NCI-H128 (cell line): ENCODE measurements around the gene FUZ.
A peak's percentile ranks its signal among the peaks of the same experiment; 100 is the strongest.

Experiments used
- DNase-seq: peaks from one replicate; lab custom pipeline; 2025; ENCODE audit not compliant: unreplicated experiment; lab: John Stamatoyannopoulos, UW

The FUZ gene

GRCh38 chr19:49807904-49808675 lies 5.0 kb downstream of the FUZ start:
- DNase-seq = no peak

GRCh38 chr19:49807058-49807903 lies 5.8 kb downstream of the FUZ start:
- no peak for DNase-seq

- no peak for DNase-seq
Measured at GRCh38 chr19:49806620-49806959, 6.5 kb downstream of the FUZ start.

GRCh38 chr19:49805822-49806619 lies 7.1 kb downstream of the FUZ start:
- no peak for DNase-seq

GRCh38 chr19:49803529-49803856 lies 9.6 kb downstream of the FUZ start:
- DNase-seq = no peak

- DNase-seq = no peak
Measured at GRCh38 chr19:49802836-49803528, 10.1 kb downstream of the FUZ start.

GRCh38 chr19:49801966-49802661 lies 11.0 kb downstream of the FUZ start:
- DNase-seq = peak; percentile 74

- no peak for DNase-seq
Measured at GRCh38 chr19:49801401-49801888, 11.6 kb downstream of the FUZ start.

- DNase-seq = no peak
Measured at GRCh38 chr19:49800771-49801170, 12.3 kb downstream of the FUZ start.

GRCh38 chr19:49799798-49800376 lies 13.2 kb downstream of the FUZ start:
- no peak for DNase-seq

- no peak for DNase-seq
Measured at GRCh38 chr19:49799271-49799797, 13.8 kb downstream of the FUZ start.

GRCh38 chr19:49798574-49798973 lies 14.5 kb downstream of the FUZ start:
- DNase-seq = no peak

GRCh38 chr19:49795615-49796014 lies 17.5 kb downstream of the FUZ start:
- no peak for DNase-seq

- DNase-seq = no peak
Measured at GRCh38 chr19:49793561-49793840, 19.6 kb downstream of the FUZ start.

- no peak for DNase-seq
Measured at GRCh38 chr19:49792829-49793560, 20.1 kb downstream of the FUZ start.

- DNase-seq = no peak
Measured at GRCh38 chr19:49791776-49792445, 21.2 kb downstream of the FUZ start.

GRCh38 chr19:49790866-49791265 lies 22.2 kb downstream of the FUZ start:
- no peak for DNase-seq

GRCh38 chr19:49788857-49789256 lies 24.2 kb downstream of the FUZ start:
- DNase-seq = no peak

GRCh38 chr19:49787746-49788145 lies 25.3 kb downstream of the FUZ start:
- no peak for DNase-seq
